Activated CD4-positive, alpha-beta T cell treated with anti-CD3 and anti-CD28 coated beads for 48 hours (primary cell): ENCODE measurements around the gene PRRG2.
A peak's percentile ranks its signal among the peaks of the same experiment; 100 is the strongest.

Source experiments
- DNase-seq: peaks from one replicate; pipeline ENCODE4 v3.0.0-alpha.2; 2020

PRRG2 gene

GRCh38 chr19:49581007-49581508 lies at the start of gene PRRG2:
TSS of gene PRRG2 (plus strand) at chr19:49581316. CDS start at chr19:49583220, 1,904 bp downstream.
- no peak for DNase-seq

GRCh38 chr19:49533551-49534488 lies 47.3 kb upstream of the PRRG2 start:
- DNase-seq = peak; percentile 88

GRCh38 chr19:49534632-49535385 lies 46.3 kb upstream of the PRRG2 start:
- DNase-seq = no peak

GRCh38 chr19:49536921-49537462 lies 44.1 kb upstream of the PRRG2 start:
- DNase-seq = no peak

- no peak for DNase-seq
These were observed 42.5 kb upstream of the PRRG2 start for GRCh38 chr19:49538643-49539042.

GRCh38 chr19:49539192-49539952 lies 41.7 kb upstream of the PRRG2 start:
- no peak for DNase-seq

- no peak for DNase-seq
These were observed 39.2 kb upstream of the PRRG2 start for GRCh38 chr19:49541914-49542313.

- DNase-seq = no peak
These were observed 38.7 kb upstream of the PRRG2 start for GRCh38 chr19:49542446-49542845.

- no peak for DNase-seq
These were observed 38.1 kb upstream of the PRRG2 start for GRCh38 chr19:49543032-49543431.

GRCh38 chr19:49544154-49544553 lies 37.0 kb upstream of the PRRG2 start:
- DNase-seq = no peak

- peak; percentile 72 for DNase-seq
These were observed 34.1 kb upstream of the PRRG2 start for GRCh38 chr19:49546825-49547565.

GRCh38 chr19:49549045-49549444 lies 32.1 kb upstream of the PRRG2 start:
- DNase-seq = no peak

- no peak for DNase-seq
These were observed 29.6 kb upstream of the PRRG2 start for GRCh38 chr19:49551531-49551930.

- DNase-seq = peak; percentile 37
These were observed 28.4 kb upstream of the PRRG2 start for GRCh38 chr19:49552749-49553148.

GRCh38 chr19:49553451-49554271 lies 27.5 kb upstream of the PRRG2 start:
- peak; percentile 78 for DNase-seq

- DNase-seq = peak; percentile 57
These were observed 26.4 kb upstream of the PRRG2 start for GRCh38 chr19:49554701-49555181.

- peak; percentile 91 for DNase-seq
These were observed 25.3 kb upstream of the PRRG2 start for GRCh38 chr19:49555600-49556411.

- peak; percentile 53 for DNase-seq
These were observed 24.4 kb upstream of the PRRG2 start for GRCh38 chr19:49556412-49557398.
